ENCODE measurements around the gene MAP3K20.
"Not testable (repeated sequence)": the region's sequence is repeated elsewhere in the genome, so short reads cannot be mapped to it uniquely, and the experiment has no call there.

MAP3K20 gene

GRCh38 chr2:173286153-173286809 lies 210.6 kb downstream of the MAP3K20 start:
- no peak for DNase-seq

GRCh38 chr2:173287594-173287993 lies 211.9 kb downstream of the MAP3K20 start:
- DNase-seq = no peak

GRCh38 chr2:173288561-173288960 lies 212.9 kb downstream of the MAP3K20 start:
- no peak for DNase-seq

GRCh38 chr2:173290046-173290445 lies 214.4 kb downstream of the MAP3K20 start:
- DNase-seq = no peak

GRCh38 chr2:173290518-173290917 lies 214.9 kb downstream of the MAP3K20 start:
- no peak for DNase-seq

- no peak for DNase-seq
Observed at GRCh38 chr2:173291412-173291811, 215.8 kb downstream of the MAP3K20 start.

- DNase-seq = no peak
Observed at GRCh38 chr2:173296235-173296634, 220.6 kb downstream of the MAP3K20 start.

- no peak for DNase-seq
Observed at GRCh38 chr2:173298536-173299097, 223.0 kb downstream of the MAP3K20 start.

GRCh38 chr2:173299764-173300163 lies 224.1 kb downstream of the MAP3K20 start:
- no peak for DNase-seq

- DNase-seq = no peak
Observed at GRCh38 chr2:173300458-173300857, 224.8 kb downstream of the MAP3K20 start.

- DNase-seq = not testable (repeated sequence)
Observed at GRCh38 chr2:173301549-173301948, 225.9 kb downstream of the MAP3K20 start.

- DNase-seq = no peak
Observed at GRCh38 chr2:173305303-173305702, 229.7 kb downstream of the MAP3K20 start.

GRCh38 chr2:173307293-173307692 lies 231.6 kb downstream of the MAP3K20 start:
- no peak for DNase-seq

- not testable (repeated sequence) for DNase-seq
Observed at GRCh38 chr2:173309370-173309769, 233.7 kb downstream of the MAP3K20 start.

- no peak for DNase-seq
Observed at GRCh38 chr2:173311844-173312606, 236.4 kb downstream of the MAP3K20 start.
